ENCODE measurements around the gene ITGAV.

DNA sequence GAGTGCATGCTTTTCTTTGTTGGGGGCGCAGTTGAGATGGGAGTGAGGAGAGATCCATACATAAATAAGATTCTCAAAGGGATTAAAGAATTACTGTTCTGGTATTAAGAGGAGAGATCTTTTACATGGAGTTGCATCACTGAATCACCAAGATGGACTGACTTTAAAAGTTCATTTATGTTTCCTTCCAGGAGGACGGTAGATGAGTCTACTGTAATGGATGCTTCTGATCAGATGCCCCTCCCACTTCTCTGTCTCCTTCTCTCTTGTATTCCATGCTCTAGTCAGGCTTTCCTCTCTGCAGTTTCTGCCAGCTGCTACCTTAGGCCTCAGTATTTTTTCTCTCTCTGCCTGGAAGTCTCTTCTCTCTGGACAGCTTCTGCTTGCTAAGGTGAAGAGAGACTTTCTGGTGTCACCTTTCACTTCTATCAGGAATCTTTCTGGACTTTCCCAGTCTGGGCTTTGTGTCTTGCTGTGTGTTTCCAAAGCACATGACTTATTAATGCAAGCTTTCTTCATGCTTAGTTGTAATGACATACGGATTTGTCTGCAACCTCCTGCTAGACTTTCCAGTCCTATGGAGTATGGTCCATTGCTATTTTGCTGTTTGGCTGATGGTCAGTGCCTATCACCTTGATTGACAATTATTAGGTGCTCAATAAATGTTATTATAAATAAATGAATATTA is 127.6 kb downstream of the ITGAV start:
- no peak for TF ChIP-seq EP300 (IDR thresholded peaks at IDR 0.05)
- no peak for TF ChIP-seq POLR2A (IDR thresholded peaks at IDR 0.05)

Data from ovary (tissue), 1 donor.